HL-60/S4 treated with phorbol 12-myristate 13-acetate at 8.2 ng/mL for 4 days and 3 days (cell line): ENCODE data around the gene LRRC42.
"Not testable (repeated sequence)": the region's sequence is repeated elsewhere in the genome, so short reads cannot be mapped to it uniquely, and the experiment has no call there.

Source experiments
- in situ Hi-C: fragments of 300-500 bp; cut with MboI; formaldehyde crosslinking; loops from 2 replicates; pipeline ENCODE4 v1.15.0; 2022; ENCODE audit warnings: low sequenced_read_pairs

Gene LRRC42

GRCh38 chr1:53964109-53964508 is 18.0 kb downstream of the LRRC42 start:
- in situ Hi-C loops: loop anchor here (25.0 kb wide), 1 partner anchor 102 kb away; no protein-coding TSS in a partner anchor

- in situ Hi-C loops: loop anchor here (25.0 kb wide), 1 partner anchor 104 kb away; no protein-coding TSS in a partner anchor
Observed at GRCh38 chr1:53966794-53967193, 20.6 kb downstream of the LRRC42 start.

- in situ Hi-C loops: loop anchor here (25.0 kb wide), 1 partner anchor 105 kb away; no protein-coding TSS in a partner anchor
Observed at GRCh38 chr1:53967409-53968124, 21.4 kb downstream of the LRRC42 start.

DNA sequence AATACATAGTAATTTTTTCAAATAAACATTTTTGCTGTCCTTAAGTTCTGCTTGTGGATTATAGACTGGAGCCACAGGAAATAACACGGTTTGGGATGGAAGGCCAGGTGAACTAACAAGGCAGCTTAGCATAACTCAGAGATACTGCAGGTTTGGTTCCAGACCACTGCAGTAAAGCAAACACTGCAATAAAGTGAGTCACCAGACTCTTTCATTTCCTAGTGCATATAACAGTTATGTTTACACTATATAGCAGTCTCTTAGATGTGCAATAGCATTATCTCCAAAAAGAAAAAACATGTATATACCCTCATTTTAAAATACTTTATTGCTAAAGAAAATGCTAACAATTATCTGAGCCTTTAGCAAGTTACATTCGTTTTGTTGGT is 22.0 kb downstream of the LRRC42 start:
- in situ Hi-C loops: loop anchor here (25.0 kb wide), 1 partner anchor 106 kb away; no protein-coding TSS in a partner anchor

DNA sequence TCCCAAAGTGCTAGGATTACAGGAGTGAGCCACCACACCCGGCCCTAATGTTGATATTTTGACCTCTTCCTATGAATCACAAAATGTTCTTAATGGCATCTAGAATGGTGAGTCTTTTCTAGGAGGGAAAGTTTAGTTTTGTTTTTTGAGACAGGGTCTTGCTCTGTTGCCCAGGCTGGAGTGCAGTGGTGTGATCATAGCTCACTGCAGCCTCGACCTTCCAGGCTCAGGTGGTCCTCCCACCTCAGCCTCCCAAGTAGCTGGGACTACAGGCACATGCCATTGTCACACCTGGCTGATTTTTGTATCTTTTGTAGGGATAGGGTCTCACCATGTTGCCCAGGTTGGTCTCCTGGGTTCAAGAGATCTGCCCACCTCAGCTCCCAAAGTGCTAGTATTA is 23.2 kb downstream of the LRRC42 start:
- in situ Hi-C loops: loop anchor here (25.0 kb wide), 1 partner anchor 107 kb away; no protein-coding TSS in a partner anchor

DNA sequence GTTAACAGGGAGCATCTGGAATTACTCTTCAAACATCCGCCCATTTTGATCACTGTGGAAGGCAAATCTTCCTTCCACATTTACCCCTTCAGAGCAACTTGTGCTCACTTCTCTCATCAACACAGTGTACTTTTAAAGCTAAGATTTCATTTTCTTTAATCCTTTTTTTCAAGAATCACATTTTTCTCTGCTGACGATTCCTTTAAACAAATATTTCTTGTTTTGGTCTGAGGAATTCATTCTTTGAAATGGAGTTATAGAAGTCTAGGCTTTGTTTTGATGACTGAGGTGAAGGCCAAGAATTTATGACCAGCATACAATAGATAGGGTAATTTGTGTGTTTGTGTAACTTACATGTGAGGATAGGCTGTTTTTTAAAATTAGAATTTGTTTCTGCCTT is 25.6 kb downstream of the LRRC42 start:
- in situ Hi-C loops: loop anchor here (25.0 kb wide), 1 partner anchor 109 kb away; no protein-coding TSS in a partner anchor

DNA sequence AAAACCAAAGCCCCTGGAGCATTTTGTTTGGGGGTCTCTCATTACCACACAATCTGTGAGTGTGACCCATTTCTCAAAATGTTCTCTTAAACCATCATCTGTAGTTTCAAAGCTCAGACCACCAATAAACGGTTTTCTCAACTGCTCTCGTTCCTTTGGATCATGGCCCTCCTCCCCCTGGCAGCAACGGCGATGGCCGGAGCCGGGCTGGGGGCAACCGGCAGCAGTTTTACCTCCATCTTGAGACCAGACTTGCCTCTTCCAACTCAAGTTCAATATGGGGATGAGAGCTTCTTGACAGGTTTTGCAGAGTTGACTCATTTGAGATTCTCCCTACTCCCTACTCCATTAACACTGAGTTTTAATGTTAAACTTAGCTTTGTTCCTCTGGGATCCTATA is 29.7 kb downstream of the LRRC42 start:
- in situ Hi-C loops: no loop called here

- in situ Hi-C loops: no loop called here
Observed at GRCh38 chr1:53979712-53980450, 33.7 kb downstream of the LRRC42 start.

- in situ Hi-C loops: no loop called here
Observed at GRCh38 chr1:53981220-53981619, 35.1 kb downstream of the LRRC42 start.

GRCh38 chr1:53982034-53982762 is 36.0 kb downstream of the LRRC42 start:
- in situ Hi-C loops: no loop called here

DNA sequence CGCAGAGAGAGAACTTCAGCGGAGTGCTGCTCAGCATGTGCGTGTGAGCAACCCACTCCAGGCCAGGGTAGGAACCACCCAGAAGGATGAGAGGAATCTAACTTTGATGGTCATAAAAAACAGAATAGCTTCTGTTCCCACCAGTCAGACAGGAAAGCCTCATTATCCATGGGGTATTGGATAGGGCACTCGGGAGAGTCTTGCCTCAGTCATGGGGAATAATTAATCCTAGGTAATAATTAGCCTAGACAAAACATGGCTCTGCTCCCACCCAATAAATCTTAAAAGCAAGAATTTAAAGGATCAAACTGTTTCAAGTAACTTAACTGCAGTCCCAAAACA is 36.6 kb downstream of the LRRC42 start:
- in situ Hi-C loops: no loop called here

DNA sequence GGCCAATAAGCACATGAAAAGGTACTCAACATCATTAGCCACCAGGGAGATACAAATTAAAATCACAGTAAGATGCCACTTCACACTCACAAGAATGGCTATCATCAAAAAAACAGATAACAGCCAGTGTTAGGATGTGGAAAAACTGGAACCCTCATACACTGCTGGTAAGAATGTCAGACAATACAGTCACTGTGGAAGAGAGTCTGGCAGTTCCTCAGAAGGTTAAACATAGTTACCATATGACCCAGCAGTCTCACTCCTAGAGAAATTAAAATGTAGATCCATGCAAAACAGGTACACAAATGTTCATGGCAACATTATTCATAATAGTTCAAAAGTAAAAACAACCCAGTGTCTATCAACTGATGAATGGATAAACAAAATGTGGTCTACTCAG is 38.6 kb downstream of the LRRC42 start:
- in situ Hi-C loops: no loop called here

GRCh38 chr1:53986458-53986857 is 40.3 kb downstream of the LRRC42 start:
- in situ Hi-C loops: no loop called here

DNA sequence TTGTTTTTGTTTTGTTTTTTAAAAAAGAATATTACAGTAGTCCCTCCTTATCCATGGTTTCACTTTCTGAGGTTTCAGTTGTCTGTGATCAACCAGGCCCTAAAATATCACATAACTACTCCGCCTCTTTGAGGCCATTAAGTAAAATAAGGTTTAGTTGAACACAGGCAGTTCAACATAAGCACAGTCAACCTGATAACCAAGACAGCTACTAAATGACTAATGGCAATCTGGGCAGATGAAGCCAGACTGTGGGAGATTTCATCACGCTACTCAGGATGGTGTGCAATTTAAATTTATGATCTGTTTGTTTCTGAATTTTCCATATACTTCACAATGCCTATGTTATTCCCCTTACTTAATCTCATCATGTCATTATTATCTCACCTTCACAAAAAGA is 41.7 kb downstream of the LRRC42 start:
- in situ Hi-C loops: no loop called here

- in situ Hi-C loops: no loop called here
Observed at GRCh38 chr1:53992085-53992874, 46.1 kb downstream of the LRRC42 start.

DNA sequence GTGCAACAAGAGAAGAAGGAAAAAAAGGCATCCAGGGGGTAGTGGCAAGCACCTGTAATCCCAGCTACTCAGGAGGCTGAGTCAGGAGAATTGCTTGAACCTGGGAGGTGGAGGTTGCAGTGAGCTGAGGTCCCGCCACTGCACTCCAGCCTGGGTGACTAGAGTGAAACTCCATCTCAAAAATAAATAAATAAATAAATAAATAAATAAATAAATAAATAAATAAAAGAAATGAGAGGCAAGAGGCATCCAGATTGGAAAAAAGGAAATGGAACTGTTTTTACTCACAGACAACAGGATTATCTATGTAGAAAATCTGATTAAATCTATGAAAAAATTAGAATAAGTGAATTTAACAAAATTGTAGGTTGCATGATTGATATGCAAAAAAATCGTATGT is 48.4 kb downstream of the LRRC42 start:
- in situ Hi-C loops: not testable (repeated sequence)

GRCh38 chr1:53995683-53996082 is 49.5 kb downstream of the LRRC42 start:
- in situ Hi-C loops: no loop called here

GRCh38 chr1:53998223-53998622 is 52.1 kb downstream of the LRRC42 start:
- in situ Hi-C loops: no loop called here

- in situ Hi-C loops: no loop called here
Observed at GRCh38 chr1:53999920-54000319, 53.8 kb downstream of the LRRC42 start.

GRCh38 chr1:54001591-54001990 is 55.4 kb downstream of the LRRC42 start:
- in situ Hi-C loops: no loop called here
